Spleen (tissue), 11 donors: ENCODE data around the gene MMP20. TPM values are rescaled to one million over a fixed set of nuclear protein-coding genes. Genes with fewer than 3 reads are reported as not detected.
A peak's percentile ranks its signal among the peaks of the same experiment; 100 is the strongest.

Source experiments
- DNase-seq: peaks from one replicate; pipeline ENCODE4 v3.0.0-alpha.2; 2020
- H3K27ac ChIP-seq, 8 donors: fragments of 200-600 bp; sonication (generic) in 7 of 8; 1 replicate in 4 of 8; 2 replicates in 4 of 8; pipeline versions ENCODE4 v1.5.0 to v1.8.0; 2016 to 2021; ENCODE audit warnings: inconsistent platforms in 4 of 8, mild to moderate bottlenecking in 4 of 8, moderate library complexity in 1 of 8
- H3K27me3 ChIP-seq, 7 donors: fragments of 200-600 bp; sonication (generic) in 6 of 7; replicated peaks in 1 of 7; 1 replicate in 4 of 7; 2 replicates in 3 of 7; pipeline versions ENCODE4 v1.5.0 to v1.8.0; 2016 to 2021; ENCODE audit warnings: inconsistent platforms in 3 of 7, mild to moderate bottlenecking in 1 of 7
- H3K36me3 ChIP-seq, 6 donors: fragments of 200-600 bp; sonication (generic) in 5 of 6; 1 replicate in 4 of 6; 2 replicates in 2 of 6; pipeline versions ENCODE4 v1.5.0 to v1.8.0; 2016 to 2021; ENCODE audit warnings: inconsistent platforms in 2 of 6
- H3K4me1 ChIP-seq, 6 donors: fragments of 200-600 bp; sonication (generic) in 5 of 6; 1 replicate in 3 of 6; 2 replicates in 3 of 6; pipeline versions ENCODE4 v1.5.0 to v1.8.0; 2016 to 2021; ENCODE audit warnings: inconsistent platforms in 3 of 6
- H3K4me3 ChIP-seq, 8 donors: fragments of 200-600 bp; sonication (generic) in 7 of 8; 1 replicate in 4 of 8; 2 replicates in 4 of 8; pipeline versions ENCODE4 v1.5.0 to v1.8.0; 2016 to 2021; ENCODE audit warnings: inconsistent platforms in 4 of 8, mild to moderate bottlenecking in 4 of 8, moderate library complexity in 2 of 8
- H3K9me3 ChIP-seq, 8 donors: fragments of 200-600 bp; sonication (generic) in 7 of 8; 1 replicate in 4 of 8; 2 replicates in 4 of 8; pipeline versions ENCODE4 v1.5.0 to v1.8.0; 2016 to 2021; ENCODE audit warnings: inconsistent platforms in 4 of 8
- POLR2A ChIP-seq, 3 donors: fragments of 450-650 bp; IDR thresholded peaks; one replicate each; pipeline ENCODE4 v1.5.1; 2017; ENCODE audit warnings: antibody characterized with exemption in 3 of 3, mild to moderate bottlenecking in 1 of 3
- POLR2AphosphoS5 ChIP-seq, 3 donors: sonication (generic); formaldehyde crosslinking; IDR thresholded peaks; one replicate each; pipeline ENCODE4 v1.5.1; 2017; ENCODE audit warnings: antibody characterized with exemption in 3 of 3
- WGBS, 5 donors: extraction: QIAGEN DNeasy Blood & Tissue Kit in 3 of 5; methylation state at CpG; one replicate each; pipeline versions ENCODE4 v1.1.5 to v1.1.7; 2013 to 2018; 5-methylcytosine and 5-hydroxymethylcytosine counted together
- intact Hi-C: fragments of 100-400 bp; cut with DNase I; formaldehyde crosslinking; loops from one replicate; pipeline ENCODE4 v1.15.0; 2023; ENCODE audit warnings: low total_unique reads
- polyA plus RNA-seq, 3 donors: library from polyadenylated mRNA; stranded (reverse); fragments of 200-250 nt; gene quantifications; one replicate each; pipeline ENCODE4 v1.2.1, GENCODE V29; 2013
- total RNA-seq, 7 donors: library from RNA; depleted of rRNA in 3 of 7; stranded (reverse); fragments of >200 nt in 3 of 7; fragmentation: NEBNext Ultra II Directional in 4 of 7; extraction: Animal tissue kit (Norgen Biotek cat#: 25700) in 4 of 7; gene quantifications; one replicate each; pipeline versions ENCODE4 v1.1.0 to v1.2.1, GENCODE V29; 2016 to 2021
- TF ChIP-seq, protein P1 (sequence below), 11 experiments: fragments of 200-600 bp in 7 of 11; fragments of 450-650 bp in 4 of 11; sonication (generic) in 4 of 11; IDR thresholded peaks in 8 of 11; conservative IDR thresholded peaks in 3 of 11; 1 replicate in 7 of 11; 2 replicates in 4 of 11; pipeline versions ENCODE4 v1.4.0 to v1.8.0; 2016 to 2021; ENCODE audit warnings: antibody characterized with exemption in 11 of 11, inconsistent platforms in 4 of 11, mild to moderate bottlenecking in 1 of 11
- donor health status: healthy with polysubstance abuse.
- donor health status: DM: no; HTN: no; CAD: no; lungs with moderate emphysema.
- donor health status: DM: no; HTN: no; CAD: no.
- donor health status: Bipolar disorder and iron deficiency.
- donor health status: healthy.
- donor health status: DM: no; HTN: no; CAD: no.
- donor health status: DM: yes; HTN: yes; CAD: no.

MMP20 gene
- total and polyA plus RNA-seq, 10 donors = 0.11 TPM; not detected in 9

DNA sequence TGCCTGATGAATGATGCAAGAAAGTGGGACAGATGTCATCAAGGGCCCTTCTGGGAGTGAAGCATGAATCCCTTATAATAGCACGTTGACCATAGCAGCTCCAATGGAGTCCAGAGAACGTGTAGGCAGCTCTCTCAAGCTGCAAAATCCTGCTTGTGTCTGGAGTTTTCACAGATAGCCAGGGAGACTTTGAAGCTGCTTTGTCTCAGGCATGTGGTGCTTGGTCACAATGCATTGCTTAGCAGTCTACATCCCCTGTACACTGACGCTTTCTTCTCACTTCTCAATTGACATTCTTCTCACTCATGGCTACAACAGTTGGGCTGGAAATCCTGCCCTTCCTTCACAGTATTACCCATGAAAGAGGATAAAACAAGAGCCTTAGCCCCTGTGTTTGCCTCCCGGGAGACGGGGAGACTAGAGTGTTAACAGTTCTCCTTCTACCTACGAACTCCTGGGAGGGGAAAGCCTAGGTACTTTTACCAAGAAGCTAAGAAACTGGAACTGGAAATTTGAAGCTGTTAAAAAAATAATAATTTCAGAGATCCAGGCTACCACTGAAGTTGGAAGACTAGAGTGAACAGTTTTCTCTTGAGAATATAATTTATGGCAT is 73.9 kb downstream of the MMP20 start:
- intact Hi-C loops = no loop called here
- Histone ChIP-seq H3K36me3 (no peaks in the 10 kb centered on the region), H3K4me1 (peaks cover 0 to 18% (median 9%) of the 10 kb centered on the region in 6 donors), H3K4me3 (no peak overlapping the region), H3K9me3 (no peaks in the 10 kb centered on the region), H3K27me3 (no peaks in the 10 kb centered on the region), H3K27ac (no peak overlapping the region)
- DNase-seq = no peak
- WGBS, 5 donors = 70 to 78% (median 75%) methylated on average over 6 of the region's 6 CpGs
- no peak for TF ChIP-seq POLR2AphosphoS5 (IDR thresholded peaks at IDR 0.05)
- TF ChIP-seq POLR2A (IDR thresholded peaks at IDR 0.05) = no peak
- TF ChIP-seq, protein P1, sequence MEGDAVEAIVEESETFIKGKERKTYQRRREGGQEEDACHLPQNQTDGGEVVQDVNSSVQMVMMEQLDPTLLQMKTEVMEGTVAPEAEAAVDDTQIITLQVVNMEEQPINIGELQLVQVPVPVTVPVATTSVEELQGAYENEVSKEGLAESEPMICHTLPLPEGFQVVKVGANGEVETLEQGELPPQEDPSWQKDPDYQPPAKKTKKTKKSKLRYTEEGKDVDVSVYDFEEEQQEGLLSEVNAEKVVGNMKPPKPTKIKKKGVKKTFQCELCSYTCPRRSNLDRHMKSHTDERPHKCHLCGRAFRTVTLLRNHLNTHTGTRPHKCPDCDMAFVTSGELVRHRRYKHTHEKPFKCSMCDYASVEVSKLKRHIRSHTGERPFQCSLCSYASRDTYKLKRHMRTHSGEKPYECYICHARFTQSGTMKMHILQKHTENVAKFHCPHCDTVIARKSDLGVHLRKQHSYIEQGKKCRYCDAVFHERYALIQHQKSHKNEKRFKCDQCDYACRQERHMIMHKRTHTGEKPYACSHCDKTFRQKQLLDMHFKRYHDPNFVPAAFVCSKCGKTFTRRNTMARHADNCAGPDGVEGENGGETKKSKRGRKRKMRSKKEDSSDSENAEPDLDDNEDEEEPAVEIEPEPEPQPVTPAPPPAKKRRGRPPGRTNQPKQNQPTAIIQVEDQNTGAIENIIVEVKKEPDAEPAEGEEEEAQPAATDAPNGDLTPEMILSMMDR (IDR thresholded peaks at IDR 0.05 in 8 of 11, conservative IDR thresholded peaks at IDR 0.05 in 3 of 11) = no peak

DNA sequence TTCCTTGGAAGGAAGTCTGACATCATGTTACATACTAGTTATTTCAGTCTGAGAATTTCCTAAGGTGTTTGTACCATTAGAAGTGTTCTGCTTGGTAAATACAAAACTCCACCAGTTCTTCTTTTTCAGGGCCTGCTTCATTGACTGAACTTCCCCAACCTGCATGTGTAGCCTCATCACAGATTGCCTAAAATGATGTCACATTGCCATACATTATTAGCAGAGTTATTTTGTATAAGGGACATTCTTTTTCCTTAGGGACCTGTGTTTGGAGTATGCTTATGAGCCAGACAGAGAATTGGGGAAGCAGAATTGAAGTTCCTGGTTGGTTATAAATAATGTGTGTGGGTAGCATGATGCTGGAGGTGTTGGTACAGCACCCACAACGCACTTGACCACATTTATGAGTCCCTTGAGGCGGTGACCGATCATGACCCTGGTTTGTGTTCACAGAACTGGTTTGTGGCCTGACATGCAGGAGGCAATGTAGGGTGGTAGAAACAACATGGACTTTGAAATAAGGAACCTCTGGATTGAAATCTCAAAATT is 78.1 kb downstream of the MMP20 start:
- 42 to 56% (median 48%) methylated on average over 3 of the region's 3 CpGs for WGBS, 5 donors
- H3K4me1 ChIP-seq = peaks cover 0 to 31% (median 11%) of the 10 kb centered on the region in 6 donors

GRCh38 chr11:102546427-102546826 is 78.7 kb downstream of the MMP20 start:
- intact Hi-C loops = no loop called here

More for the DNA sequence above, 78.1 kb downstream of the MMP20 start:
- H3K9me3 ChIP-seq = no peaks in the 10 kb centered on the region
- H3K4me3 ChIP-seq = no peak overlapping the region
- intact Hi-C loops = no loop called here
- H3K27me3 ChIP-seq = no peaks in the 10 kb centered on the region
- no peaks in the 10 kb centered on the region for H3K36me3 ChIP-seq
- TF ChIP-seq, protein P1 (IDR thresholded peaks at IDR 0.05 in 8 of 11, conservative IDR thresholded peaks at IDR 0.05 in 3 of 11) = no peak
- TF ChIP-seq POLR2AphosphoS5 (IDR thresholded peaks at IDR 0.05) = no peak
- TF ChIP-seq POLR2A (IDR thresholded peaks at IDR 0.05) = no peak
- no peak for DNase-seq
- peak overlapping the region in 3 of 8 donors; percentile 34 to 41 (median 37) for H3K27ac ChIP-seq

GRCh38 chr11:102545701-102546100 is 79.4 kb downstream of the MMP20 start:
- H3K4me3 ChIP-seq = no peak overlapping the region
- peaks cover 0 to 31% (median 11%) of the 10 kb centered on the region in 6 donors for H3K4me1 ChIP-seq
- peak overlapping the region in 3 of 8 donors; percentile 34 to 41 (median 37) for H3K27ac ChIP-seq
- no peaks in the 10 kb centered on the region for H3K36me3 ChIP-seq
- no peaks in the 10 kb centered on the region for H3K27me3 ChIP-seq
- H3K9me3 ChIP-seq = no peaks in the 10 kb centered on the region
- DNase-seq = no peak
- intact Hi-C loops = no loop called here
- TF ChIP-seq POLR2A (IDR thresholded peaks at IDR 0.05) = no peak
- TF ChIP-seq, protein P1 (IDR thresholded peaks at IDR 0.05 in 8 of 11, conservative IDR thresholded peaks at IDR 0.05 in 3 of 11) = no peak
- no peak for TF ChIP-seq POLR2AphosphoS5 (IDR thresholded peaks at IDR 0.05)
- WGBS, 5 donors = 72 to 84% (median 80%) methylated on average over 4 of the region's 4 CpGs

More at GRCh38 chr11:102546427-102546826, 78.7 kb downstream of the MMP20 start:
- no peak overlapping the region for H3K4me3 ChIP-seq
- WGBS, 5 donors = 62 to 68% (median 64%) methylated on average over 4 of the region's 4 CpGs
- H3K36me3 ChIP-seq = no peaks in the 10 kb centered on the region
- peaks cover 0 to 31% (median 11%) of the 10 kb centered on the region in 6 donors for H3K4me1 ChIP-seq
- no peak for DNase-seq
- no peak for TF ChIP-seq POLR2AphosphoS5 (IDR thresholded peaks at IDR 0.05)
- no peak for TF ChIP-seq POLR2A (IDR thresholded peaks at IDR 0.05)
- TF ChIP-seq, protein P1 (IDR thresholded peaks at IDR 0.05 in 8 of 11, conservative IDR thresholded peaks at IDR 0.05 in 3 of 11) = no peak
- peak overlapping the region in 3 of 8 donors; percentile 34 to 41 (median 37) for H3K27ac ChIP-seq
- H3K9me3 ChIP-seq = no peaks in the 10 kb centered on the region
- no peaks in the 10 kb centered on the region for H3K27me3 ChIP-seq
